Effector memory CD4-positive, alpha-beta T cell (primary cell): ENCODE data around the gene PIEZO1.
A peak's percentile ranks its signal among the peaks of the same experiment; 100 is the strongest.

Experiments
- DNase-seq, 3 donors: peaks; one replicate each; pipeline ENCODE4 v3.0.0-alpha.2; 2020
- H3K27ac ChIP-seq: 2 replicates; pipeline ENCODE4 v1.7.0; 2013; ENCODE audit warnings: mild to moderate bottlenecking, low read length, moderate library complexity; ENCODE audit not compliant: insufficient read depth, poor library complexity, severe bottlenecking
- H3K27me3 ChIP-seq: replicated peaks from 2 replicates; pipeline ENCODE4 v1.7.0; 2013; ENCODE audit warnings: mild to moderate bottlenecking, low read length; ENCODE audit not compliant: insufficient read depth, control insufficient read depth, poor library complexity, severe bottlenecking
- H3K36me3 ChIP-seq: 2 replicates; pipeline ENCODE4 v1.7.0; 2013; ENCODE audit warnings: mild to moderate bottlenecking, low read length, moderate library complexity; ENCODE audit not compliant: control insufficient read depth, insufficient read depth
- H3K4me1 ChIP-seq: 2 replicates; pipeline ENCODE4 v1.7.0; 2013; ENCODE audit warnings: low read length, mild to moderate bottlenecking; ENCODE audit not compliant: control insufficient read depth, insufficient read depth, poor library complexity, severe bottlenecking
- H3K4me3 ChIP-seq: 2 replicates; pipeline ENCODE4 v1.7.0; 2013; ENCODE audit warnings: low read length, low read depth, mild to moderate bottlenecking; ENCODE audit not compliant: insufficient read depth, poor library complexity, severe bottlenecking
- H3K9me3 ChIP-seq: 2 replicates; pipeline ENCODE4 v1.7.0; 2013; ENCODE audit warnings: mild to moderate bottlenecking, low read length, moderate library complexity; ENCODE audit not compliant: control insufficient read depth

PIEZO1 gene

DNA sequence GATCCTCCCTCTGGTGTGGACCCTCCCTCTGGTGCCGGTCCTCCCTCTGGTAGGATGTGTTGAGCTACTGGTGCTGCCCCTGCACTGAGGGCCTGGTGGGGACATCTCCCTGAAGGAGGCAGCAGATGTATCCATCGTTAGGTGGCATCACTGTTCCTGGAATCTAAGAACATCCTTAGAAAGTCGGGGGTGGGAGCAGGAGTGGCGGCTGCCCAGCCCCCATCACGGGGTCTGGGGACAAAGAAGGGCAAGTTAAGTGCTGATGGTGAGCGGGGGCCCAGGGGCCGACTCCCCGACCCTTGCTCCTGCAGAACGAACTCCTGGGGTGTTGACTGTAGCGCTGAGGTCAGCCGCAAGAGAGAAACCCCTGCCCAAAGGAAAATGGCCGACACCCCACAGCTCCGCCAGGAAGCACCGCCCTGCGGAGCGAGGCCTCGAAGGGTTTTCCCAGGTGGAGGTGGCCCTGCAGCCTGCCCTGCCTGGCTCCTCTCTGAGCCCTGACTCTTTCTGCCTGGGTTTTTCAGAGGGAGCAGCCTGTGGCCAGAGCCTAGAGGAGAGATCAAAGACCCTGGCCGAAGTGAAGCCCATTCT, 73.2 kb downstream of the PIEZO1 start:
- DNase-seq = no peak
- H3K27me3 ChIP-seq = no peaks in the 10 kb centered on the region
- no peak overlapping the region for H3K4me3 ChIP-seq
- no peak overlapping the region for H3K27ac ChIP-seq
- H3K36me3 ChIP-seq = peaks cover 36% of the 10 kb centered on the region
- peaks cover 8% of the 10 kb centered on the region for H3K4me1 ChIP-seq
- H3K9me3 ChIP-seq = no peaks in the 10 kb centered on the region

DNA sequence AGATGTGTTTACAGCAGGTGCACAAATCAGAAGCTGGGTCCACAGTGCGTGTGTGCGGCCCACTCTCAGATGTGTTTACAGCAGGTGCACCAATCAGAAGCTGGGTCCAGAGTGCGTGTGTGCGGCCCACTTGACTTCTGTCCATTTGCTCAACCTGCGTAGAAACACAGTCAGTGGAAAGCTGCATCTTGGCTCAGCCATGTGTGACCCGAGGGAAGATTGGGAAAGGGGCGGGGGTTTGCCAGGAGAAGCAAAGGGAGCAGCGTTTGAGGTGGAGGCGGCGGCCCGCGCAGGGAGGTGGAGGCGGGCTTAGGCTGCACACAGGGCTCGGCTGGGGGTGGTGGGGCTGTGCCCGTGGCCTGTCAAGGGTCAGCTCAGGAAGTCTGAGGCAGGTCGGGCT, 74.5 kb downstream of the PIEZO1 start:
- H3K36me3 ChIP-seq = peaks cover 23% of the 10 kb centered on the region
- no peaks in the 10 kb centered on the region for H3K27me3 ChIP-seq
- no peak for DNase-seq
- H3K4me3 ChIP-seq = no peak overlapping the region
- no peaks in the 10 kb centered on the region for H3K9me3 ChIP-seq
- no peak overlapping the region for H3K27ac ChIP-seq
- peaks cover 11% of the 10 kb centered on the region for H3K4me1 ChIP-seq

DNA sequence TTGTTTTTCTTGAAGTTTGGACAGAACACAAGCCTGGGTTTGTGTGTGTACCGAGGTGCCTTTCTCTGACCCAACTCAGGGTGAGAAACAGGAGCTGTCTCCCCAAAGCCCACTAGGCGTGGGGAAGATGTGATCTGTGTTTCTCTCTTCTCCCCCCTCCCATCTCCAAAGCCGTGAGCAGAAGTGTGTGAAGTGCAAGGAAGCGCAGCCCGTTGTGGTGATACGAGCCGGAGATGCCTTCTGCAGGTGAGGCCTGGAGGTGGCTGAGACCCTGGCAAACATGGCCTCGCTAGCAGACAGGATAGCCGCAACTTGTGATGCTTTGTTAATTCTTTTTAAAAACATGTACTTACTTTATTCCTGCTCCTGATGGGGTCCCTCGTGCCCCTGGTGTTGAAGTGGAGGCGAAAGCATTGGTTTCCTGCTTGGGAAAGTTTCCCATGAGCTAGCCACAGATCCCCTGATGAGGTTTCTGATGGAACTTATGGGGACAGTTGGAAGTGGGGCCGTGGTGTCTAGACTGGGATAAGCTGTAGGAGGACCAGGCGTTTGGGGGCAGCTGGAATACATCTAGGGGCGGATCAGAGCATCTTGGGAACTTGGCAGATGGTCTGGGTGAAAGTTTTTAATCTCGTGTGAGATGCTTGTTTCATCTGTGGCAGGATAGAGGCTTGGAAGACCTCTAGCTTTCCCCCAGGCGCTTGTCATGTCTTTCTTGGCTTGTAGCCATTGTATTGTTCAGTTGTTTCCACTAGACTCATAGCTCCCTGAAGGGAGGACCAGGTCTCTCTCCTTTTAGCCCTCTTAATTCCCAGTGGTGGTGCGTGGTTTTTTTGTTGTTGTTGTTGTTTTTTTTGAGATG, 77.8 kb downstream of the PIEZO1 start:
- peak overlapping the region; percentile 80 for H3K4me3 ChIP-seq
- no peaks in the 10 kb centered on the region for H3K36me3 ChIP-seq
- peak overlapping the region; percentile 88 for H3K27ac ChIP-seq
- peaks cover 41% of the 10 kb centered on the region for H3K4me1 ChIP-seq
- DNase-seq = no peak
- H3K27me3 ChIP-seq = no peaks in the 10 kb centered on the region
- H3K9me3 ChIP-seq = no peaks in the 10 kb centered on the region

DNA sequence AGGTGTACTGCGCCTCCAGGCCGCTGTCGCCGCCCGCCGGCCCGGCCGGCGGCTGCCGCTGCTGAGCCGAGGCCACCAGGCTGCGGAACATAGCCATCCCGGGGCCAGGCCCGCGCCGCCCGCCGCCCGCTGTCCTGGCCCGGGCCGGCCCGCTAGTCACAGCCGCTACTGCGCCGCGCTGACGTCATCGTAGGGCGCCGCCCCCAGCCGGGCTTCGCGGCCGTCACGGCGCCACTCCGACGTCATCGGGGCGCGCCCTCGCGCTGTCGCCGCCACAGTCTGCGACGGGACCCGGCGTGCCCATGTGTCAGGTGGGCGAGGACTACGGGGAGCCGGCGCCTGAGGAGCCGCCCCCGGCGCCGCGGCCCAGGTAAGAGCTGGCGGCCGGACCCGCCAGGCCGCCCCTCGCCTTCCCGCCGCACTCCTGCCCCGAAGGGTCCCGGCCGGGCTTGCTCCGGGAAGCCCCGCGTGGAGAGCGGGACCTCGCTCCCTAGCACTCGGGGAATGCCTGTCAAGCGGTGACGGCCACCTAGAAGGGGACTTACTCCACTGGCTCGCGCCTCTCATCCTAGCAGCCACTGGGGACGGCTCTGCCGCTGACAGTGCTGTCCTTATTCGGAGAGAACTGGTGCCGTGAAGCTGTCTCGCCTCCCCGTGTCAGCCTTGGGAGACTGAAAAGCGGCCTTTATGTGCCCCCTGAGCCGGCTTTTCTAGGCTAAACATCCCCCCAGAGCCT, 78.6 kb downstream of the PIEZO1 start, which contains the start of the genes CTU2 and RNF166:
Gene CTU2, plus strand, starts transcription at position 275 of the 736 bp plus-strand sequence. Its CDS starts 28 bp downstream, at position 303.
Gene RNF166, minus strand, starts transcription at position 180 of the 736 bp plus-strand sequence. Its CDS starts 83 bp downstream, at position 97.
- no peaks in the 10 kb centered on the region for H3K9me3 ChIP-seq
- H3K36me3 ChIP-seq = no peaks in the 10 kb centered on the region
- peak; percentile 85 to 90 (median 86) for DNase-seq
- peaks cover 49% of the 10 kb centered on the region for H3K4me1 ChIP-seq
- peak within 1 kb of the TSS; percentile 88 for H3K27ac ChIP-seq
- no peaks in the 10 kb centered on the region for H3K27me3 ChIP-seq
- H3K4me3 ChIP-seq = peak within 1 kb of the TSS; percentile 80

DNA sequence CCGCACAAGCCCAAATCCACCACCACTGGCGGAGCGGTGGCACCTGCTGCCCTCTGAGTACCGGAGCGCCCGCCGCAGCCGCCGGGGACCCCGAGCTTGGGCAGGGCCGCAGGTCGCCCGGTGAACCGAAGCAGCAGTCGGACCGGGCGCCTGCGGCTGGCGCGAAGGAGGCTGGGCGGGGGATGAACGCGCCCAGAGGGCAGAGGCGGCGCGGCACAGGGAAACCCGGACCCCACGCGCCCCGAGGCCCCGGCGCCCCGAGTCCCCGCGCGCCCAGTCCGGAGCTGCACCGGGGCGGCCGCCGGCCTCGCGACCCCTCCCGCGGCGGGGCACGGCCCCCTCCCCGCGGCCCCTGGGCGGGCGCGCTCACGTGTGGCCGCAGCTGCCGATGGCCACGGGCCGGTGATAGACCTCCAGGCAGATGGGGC, 79.2 kb downstream of the PIEZO1 start:
- no peaks in the 10 kb centered on the region for H3K27me3 ChIP-seq
- H3K4me1 ChIP-seq = peaks cover 53% of the 10 kb centered on the region
- H3K36me3 ChIP-seq = no peaks in the 10 kb centered on the region
- peak overlapping the region; percentile 80 for H3K4me3 ChIP-seq
- H3K27ac ChIP-seq = peak overlapping the region; percentile 88
- no peak for DNase-seq
- H3K9me3 ChIP-seq = no peaks in the 10 kb centered on the region

DNA sequence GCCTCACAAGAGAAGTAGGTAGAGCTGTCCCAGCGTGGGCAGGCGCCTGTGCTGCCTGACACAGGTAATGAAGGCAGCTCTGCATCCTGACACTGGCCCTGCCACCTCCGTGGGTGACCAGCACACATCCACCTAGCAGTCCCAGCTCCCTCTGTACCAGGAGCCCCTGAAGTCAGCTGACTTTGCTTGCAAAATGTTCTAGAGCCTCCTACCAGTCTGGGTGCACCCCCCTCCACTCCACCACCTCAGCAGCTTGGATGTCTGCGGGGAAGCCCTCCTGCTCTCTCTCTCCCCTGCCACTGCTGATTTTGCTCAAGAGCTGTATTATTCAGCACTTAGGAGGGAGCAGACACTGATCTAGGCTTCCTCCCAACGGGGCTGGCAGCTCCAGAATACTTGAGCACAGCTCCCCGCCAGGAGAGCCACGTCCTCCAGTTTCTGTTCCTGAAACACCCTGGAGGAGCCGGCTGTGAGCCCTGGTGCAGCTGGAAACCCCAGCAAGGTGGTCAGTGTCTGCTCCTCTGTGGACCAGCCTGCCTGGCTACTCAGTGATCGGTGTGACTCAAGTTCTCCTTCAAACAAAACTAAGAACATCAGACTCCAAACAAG, 79.8 kb downstream of the PIEZO1 start:
- peak overlapping the region; percentile 88 for H3K27ac ChIP-seq
- peaks cover 59% of the 10 kb centered on the region for H3K4me1 ChIP-seq
- H3K27me3 ChIP-seq = no peaks in the 10 kb centered on the region
- DNase-seq = peak in 2 of 3 donors; percentile 22 to 48
- no peaks in the 10 kb centered on the region for H3K9me3 ChIP-seq
- peak overlapping the region; percentile 80 for H3K4me3 ChIP-seq
- H3K36me3 ChIP-seq = peaks cover under 1% of the 10 kb centered on the region

DNA sequence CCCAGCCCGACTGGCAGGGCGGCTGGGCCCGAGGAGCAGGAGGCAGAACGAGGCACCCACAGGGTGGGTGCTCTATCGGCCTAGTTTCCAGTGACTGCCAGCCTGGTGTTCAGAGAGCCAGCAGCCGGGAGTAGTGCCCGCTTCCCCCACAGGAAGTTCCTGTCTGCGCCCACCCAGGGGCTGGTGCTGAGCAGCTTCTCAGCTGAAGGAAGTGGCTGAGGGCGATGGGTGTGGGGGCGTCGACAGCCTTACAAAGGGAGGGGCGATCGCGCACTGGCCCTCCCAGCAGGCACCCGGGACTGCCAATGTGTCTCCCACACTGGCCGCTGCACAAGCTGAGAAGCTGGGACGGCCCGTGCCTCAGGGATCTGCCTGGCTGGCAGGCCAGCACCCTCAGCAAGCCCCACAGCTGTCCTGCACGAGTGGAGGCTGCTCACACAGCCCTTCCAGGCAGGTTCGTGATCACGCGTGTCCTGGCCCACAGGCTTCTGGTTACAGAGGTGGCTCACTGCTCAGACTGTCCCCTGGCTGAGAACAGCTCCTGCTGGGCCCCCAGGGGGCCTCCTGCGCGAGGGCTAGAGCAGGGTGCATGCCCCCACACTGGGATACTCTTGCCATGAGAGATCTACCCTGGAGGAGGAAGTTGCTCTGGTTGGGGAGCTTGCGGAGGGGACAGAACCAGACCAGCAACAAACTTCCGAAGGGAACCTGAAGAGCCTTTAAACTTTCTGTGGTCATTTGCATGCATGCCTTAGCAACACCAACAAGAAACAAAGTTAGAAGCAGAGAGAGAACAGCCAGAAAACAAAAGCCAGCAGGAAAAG, 81.3 kb downstream of the PIEZO1 start:
- Histone ChIP-seq H3K27me3 (no peaks in the 10 kb centered on the region), H3K4me1 (peaks cover 74% of the 10 kb centered on the region), H3K36me3 (peaks cover 15% of the 10 kb centered on the region), H3K4me3 (peak overlapping the region; percentile 80), H3K9me3 (no peaks in the 10 kb centered on the region), H3K27ac (peak overlapping the region; percentile 88)
- peak; percentile 63 to 70 (median 65) for DNase-seq

DNA sequence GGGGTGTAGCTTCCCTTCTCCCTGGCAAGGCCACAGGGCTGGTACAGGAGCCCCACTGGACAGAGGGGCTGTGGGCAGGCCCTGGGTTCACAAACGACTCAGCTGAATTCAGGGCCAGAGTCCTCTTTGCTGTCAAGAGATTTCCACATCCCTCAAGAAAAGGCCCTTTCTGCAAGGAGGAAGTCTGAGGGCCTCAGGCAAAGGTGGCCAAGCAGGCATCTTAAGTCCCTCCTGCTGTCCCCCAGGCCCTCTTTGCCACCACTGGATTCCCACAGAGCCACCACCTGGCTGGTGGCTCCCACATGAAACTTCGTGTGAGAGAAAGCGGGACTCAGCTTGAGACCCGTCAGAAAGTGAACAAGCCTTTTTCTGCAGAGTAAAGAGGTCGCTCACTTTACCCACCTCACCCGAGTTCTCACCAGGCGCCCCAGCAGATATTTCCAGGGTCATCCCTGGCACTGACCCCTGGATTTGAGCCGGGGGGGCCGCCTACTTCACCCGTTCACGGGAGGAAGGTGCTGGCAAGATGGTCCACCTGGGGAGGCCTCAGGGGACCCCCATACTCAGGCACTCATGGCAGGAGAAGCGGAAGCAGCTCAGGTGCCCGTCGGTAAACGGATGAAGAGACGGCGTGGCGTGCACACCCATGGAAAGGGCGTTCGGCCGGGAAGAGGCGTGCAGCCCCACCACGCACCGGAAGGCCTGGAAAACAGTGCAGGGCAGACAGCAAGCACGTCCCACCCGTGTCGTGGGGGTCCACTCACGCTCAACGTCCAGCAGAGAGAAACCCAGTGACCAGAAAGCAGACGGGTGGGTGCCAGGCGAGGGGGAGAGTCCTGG, 82.4 kb downstream of the PIEZO1 start:
- Histone ChIP-seq H3K4me3 (peak overlapping the region; percentile 80), H3K4me1 (peaks cover 84% of the 10 kb centered on the region)

More for the DNA sequence above, 82.4 kb downstream of the PIEZO1 start:
- no peak for DNase-seq
- Histone ChIP-seq H3K27me3 (no peaks in the 10 kb centered on the region), H3K27ac (peak overlapping the region; percentile 88), H3K9me3 (no peaks in the 10 kb centered on the region), H3K36me3 (peaks cover 26% of the 10 kb centered on the region)
